HCT116 (cell line): ENCODE data around the gene LYRM1.

ENCODE experiments used
- ATF3 ChIP-seq: IDR thresholded peaks from 2 replicates; pipeline ENCODE4 v1.6.1; 2012
- CEBPB ChIP-seq: IDR thresholded peaks from 2 replicates; pipeline ENCODE4 v1.6.1; 2012; ENCODE audit warnings: low read depth
- CTCF ChIP-seq, 3 experiments: fragments of 200-600 bp in 1 of 3; sonication (generic) in 1 of 3; IDR thresholded peaks in 2 of 3; conservative IDR thresholded peaks in 1 of 3; 2 replicates each; pipeline ENCODE4 v1.5.1; 2012 to 2017; ENCODE audit warnings: low read depth in 2 of 3, low read length in 2 of 3, antibody characterized with exemption in 1 of 3, borderline replicate concordance in 1 of 3, control low read depth in 1 of 3, mild to moderate bottlenecking in 1 of 3, mixed read lengths in 1 of 3, mixed run types in 1 of 3, moderate library complexity in 1 of 3; ENCODE audit not compliant: insufficient read depth in 1 of 3

- TF ChIP-seq CTCF (IDR thresholded peaks at IDR 0.05 in 2 of 3, conservative IDR thresholded peaks at IDR 0.05 in 1 of 3; ENCODE audit: borderline replicate concordance in 1 of 3, insufficient read depth in 1 of 3, low read depth in 2 of 3, low read length in 2 of 3) (no peak), CEBPB (no peak), ATF3 (no peak)
These were observed 37.2 kb downstream of the LYRM1 start for GRCh38 chr16:20937736-20938135.
